WI38 (cell line): ENCODE measurements around the gene KCNC1.

Experiments used
- H3K4me3 ChIP-seq: 2 replicates; pipeline ENCODE4 v1.5.1; 2011; ENCODE audit warnings: low read depth, mild to moderate bottlenecking, control low read depth, low read length
- CTCF ChIP-seq: IDR thresholded peaks from 2 replicates; pipeline ENCODE4 v1.5.1; 2012; ENCODE audit warnings: low read depth, mild to moderate bottlenecking, control low read depth, low read length

Gene KCNC1

GRCh38 chr11:17739945-17740338, 5.4 kb downstream of the KCNC1 start:
- TF ChIP-seq CTCF = no peak
- no peak overlapping the region for H3K4me3 ChIP-seq

- H3K4me3 ChIP-seq = no peak overlapping the region
- no peak for TF ChIP-seq CTCF
Observed at GRCh38 chr11:17740649-17741235, 6.2 kb downstream of the KCNC1 start.

GRCh38 chr11:17741487-17741886, 6.9 kb downstream of the KCNC1 start:
- no peak for TF ChIP-seq CTCF
- H3K4me3 ChIP-seq = no peak overlapping the region

- H3K4me3 ChIP-seq = no peak overlapping the region
- no peak for TF ChIP-seq CTCF
Observed at GRCh38 chr11:17742019-17742418, 7.4 kb downstream of the KCNC1 start.

GRCh38 chr11:17743026-17743807, 8.6 kb downstream of the KCNC1 start:
- TF ChIP-seq CTCF = no peak
- no peak overlapping the region for H3K4me3 ChIP-seq

- no peak for TF ChIP-seq CTCF
Observed at GRCh38 chr11:17743808-17744119, 9.2 kb downstream of the KCNC1 start.

GRCh38 chr11:17744151-17744940, 9.8 kb downstream of the KCNC1 start:
- H3K4me3 ChIP-seq = no peak overlapping the region
- TF ChIP-seq CTCF = no peak

More at GRCh38 chr11:17743808-17744119, 9.2 kb downstream of the KCNC1 start:
- no peak overlapping the region for H3K4me3 ChIP-seq
